BE2C (cell line): ENCODE results near the gene BHLHE23.

Experiments used
- DNase-seq: peaks from one replicate; pipeline ENCODE4 v3.0.0-alpha.2; 2020
- H3K27me3 ChIP-seq: fragments of 250-450 bp; sonication (Bioruptor Pico); 2 replicates; pipeline ENCODE4 v1.5.1; 2020; ENCODE audit warnings: mild to moderate bottlenecking
- H3K36me3 ChIP-seq: fragments of 250-450 bp; sonication (Bioruptor Pico); 2 replicates; pipeline ENCODE4 v1.5.1; 2020; ENCODE audit warnings: mild to moderate bottlenecking
- H3K4me1 ChIP-seq: fragments of 250-450 bp; sonication (Bioruptor Pico); 2 replicates; pipeline ENCODE4 v1.5.1; 2020
- H3K4me3 ChIP-seq: 2 replicates; pipeline ENCODE4 v1.5.1; 2011; ENCODE audit warnings: low read depth, low read length
- H3K9me3 ChIP-seq: fragments of 250-450 bp; sonication (Bioruptor Pico); 2 replicates; pipeline ENCODE4 v1.5.1; 2020
- CTCF ChIP-seq: IDR thresholded peaks from 2 replicates; pipeline ENCODE4 v1.5.1; 2012; ENCODE audit warnings: mild to moderate bottlenecking, low read depth, low read length

BHLHE23 gene

GRCh38 chr20:63017826-63018411, 11.2 kb upstream of the BHLHE23 start:
- peaks cover 1% of the 10 kb centered on the region; the same call in 1 of the 2 replicates for H3K9me3 ChIP-seq
- peaks cover 90% of the 10 kb centered on the region for H3K27me3 ChIP-seq
- H3K4me3 ChIP-seq: no peak overlapping the region
- TF ChIP-seq CTCF: no peak
- H3K4me1 ChIP-seq: no peaks in the 10 kb centered on the region
- no peaks in the 10 kb centered on the region for H3K36me3 ChIP-seq
- DNase-seq: peak; percentile 40

- TF ChIP-seq CTCF: no peak
- Histone ChIP-seq H3K27me3 (peaks cover 90% of the 10 kb centered on the region), H3K4me3 (no peak overlapping the region), H3K36me3 (no peaks in the 10 kb centered on the region), H3K9me3 (peaks cover 7% of the 10 kb centered on the region; the same call in 1 of the 2 replicates), H3K4me1 (no peaks in the 10 kb centered on the region)
- peak; percentile 9 for DNase-seq
Measured at GRCh38 chr20:63017076-63017825, 10.5 kb upstream of the BHLHE23 start.

- DNase-seq: peak; percentile 5
- Histone ChIP-seq H3K4me1 (no peaks in the 10 kb centered on the region; the same call in 1 of the 2 replicates), H3K27me3 (peaks cover 90% of the 10 kb centered on the region), H3K36me3 (no peaks in the 10 kb centered on the region), H3K4me3 (no peak overlapping the region), H3K9me3 (peaks cover 7% of the 10 kb centered on the region; the same call in 1 of the 2 replicates)
- TF ChIP-seq CTCF: no peak
Measured at GRCh38 chr20:63016514-63017075, 9.8 kb upstream of the BHLHE23 start.

- H3K36me3 ChIP-seq: no peaks in the 10 kb centered on the region
- no peak for TF ChIP-seq CTCF
- H3K4me3 ChIP-seq: no peak overlapping the region
- peaks cover 92% of the 10 kb centered on the region for H3K27me3 ChIP-seq
- peaks cover 7% of the 10 kb centered on the region; the same call in 1 of the 2 replicates for H3K9me3 ChIP-seq
- no peaks in the 10 kb centered on the region; the same call in 1 of the 2 replicates for H3K4me1 ChIP-seq
- no peak for DNase-seq
Measured at GRCh38 chr20:63015662-63016361, 9.0 kb upstream of the BHLHE23 start.

- Histone ChIP-seq H3K4me1 (no peaks in the 10 kb centered on the region; the same call in 1 of the 2 replicates), H3K27me3 (peaks cover 93% of the 10 kb centered on the region), H3K4me3 (no peak overlapping the region), H3K9me3 (peaks cover 7% of the 10 kb centered on the region; the same call in 1 of the 2 replicates), H3K36me3 (no peaks in the 10 kb centered on the region)
- DNase-seq: no peak
- no peak for TF ChIP-seq CTCF
Measured at GRCh38 chr20:63015147-63015661, 8.4 kb upstream of the BHLHE23 start.
